ENCODE measurements around the gene GTF2I. TPM values are rescaled to one million over a fixed set of nuclear protein-coding genes. Genes with fewer than 3 reads are reported as not detected.
"Not testable (repeated sequence)": the region's sequence is repeated elsewhere in the genome, so short reads cannot be mapped to it uniquely, and the experiment has no call there.

The GTF2I gene
- total and polyA plus RNA-seq, 10 of the 15 experiments (the other 5 are each of a cell fraction or from before 2014, with no cell fraction given), result 6.7 to 172 (median 96.9) TPM

DNA sequence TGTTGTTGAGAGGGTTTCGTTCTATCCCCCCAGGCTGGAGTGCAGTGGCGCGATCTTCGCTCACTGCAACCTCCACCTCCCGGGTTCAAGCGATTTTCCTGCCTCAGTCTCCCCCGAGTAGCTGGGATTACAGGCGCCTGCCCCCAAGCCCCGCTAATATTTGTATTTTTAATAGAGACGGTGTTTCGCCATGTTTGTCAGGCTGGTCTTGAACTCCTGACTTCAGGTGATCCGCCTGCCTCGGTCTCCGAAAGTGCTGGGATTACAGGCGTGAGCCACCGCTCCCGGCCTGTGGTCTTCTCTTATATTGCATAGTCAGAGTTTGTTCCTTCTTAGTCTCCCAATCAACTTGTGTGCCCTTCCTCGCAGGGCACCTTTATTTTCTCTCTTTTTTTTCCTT is 2.7 kb downstream of the GTF2I start:
- CTCF ChIA-PET; H3K36me3 ChIP-seq (ENCODE audit: control insufficient read depth in 2 of 2, insufficient read depth in 2 of 2, low read length in 1 of 2); H2AFZ ChIP-seq (ENCODE audit: control insufficient read depth, low read depth, low read length); H3K27me3 ChIP-seq (replicated peaks in 1 of 2; ENCODE audit: control insufficient read depth in 2 of 2, insufficient read depth in 2 of 2, low read length in 1 of 2); H4K20me1 ChIP-seq (ENCODE audit: control insufficient read depth, insufficient read depth); in situ Hi-C loops (cut with MboI); BruUV-seq (replicated peaks); H3K9me3 ChIP-seq (replicated peaks; ENCODE audit: control insufficient read depth, insufficient read depth, low read length); DNase-seq (ENCODE audit: low read depth, low spot score); ATAC-seq; FAIRE-seq: not testable (repeated sequence)
- ChIA-PET RAD21 (ENCODE audit: unreplicated experiment) (interaction anchor here (1.4 to 1.7 kb wide), 2 partner anchors 14 to 17 kb away, joined by 3 to 7 read pairs; no protein-coding TSS in a partner anchor), POLR2A (interaction anchor here (0.5 to 2.2 kb wide), 6 partner anchors 10 to 73 kb away, joined by 4 to 13 read pairs (median 6); no protein-coding TSS in a partner anchor), SMC1A (ENCODE audit: uncharacterized antibody, unreplicated experiment) (interaction anchor here (0.8 to 1.4 kb wide), 2 partner anchors 10 to 11 kb away, joined by 3 to 6 read pairs; no protein-coding TSS in a partner anchor)
- Histone ChIP-seq H3K4me2 (ENCODE audit: control insufficient read depth, insufficient read depth) (peak overlapping the region; percentile 48), H3K4me1 (ENCODE audit: control insufficient read depth, insufficient read depth, low read length) (peaks cover 22% of the 10 kb centered on the region; the same call in 1 of the 2 replicates), H3K79me2 (ENCODE audit: control insufficient read depth, insufficient read depth, low read length) (peaks cover 78% of the 10 kb centered on the region), H3K9ac (ENCODE audit: control insufficient read depth, insufficient read depth, low read length) (peak overlapping the region; percentile 82), H3K4me3 (peak overlapping the region; percentile 90), H3K27ac (ENCODE audit: control insufficient read depth, insufficient read depth) (peak overlapping the region; percentile 91)
- intact Hi-C loops (cut with micrococcal nuclease; ENCODE audit: unreplicated experiment), result loop anchor here (10.0 kb wide), 2 partner anchors 205 to 375 kb away; partner anchors contain the start of genes CLIP2 and GTF2IRD1
- TF ChIP-seq, protein P1, sequence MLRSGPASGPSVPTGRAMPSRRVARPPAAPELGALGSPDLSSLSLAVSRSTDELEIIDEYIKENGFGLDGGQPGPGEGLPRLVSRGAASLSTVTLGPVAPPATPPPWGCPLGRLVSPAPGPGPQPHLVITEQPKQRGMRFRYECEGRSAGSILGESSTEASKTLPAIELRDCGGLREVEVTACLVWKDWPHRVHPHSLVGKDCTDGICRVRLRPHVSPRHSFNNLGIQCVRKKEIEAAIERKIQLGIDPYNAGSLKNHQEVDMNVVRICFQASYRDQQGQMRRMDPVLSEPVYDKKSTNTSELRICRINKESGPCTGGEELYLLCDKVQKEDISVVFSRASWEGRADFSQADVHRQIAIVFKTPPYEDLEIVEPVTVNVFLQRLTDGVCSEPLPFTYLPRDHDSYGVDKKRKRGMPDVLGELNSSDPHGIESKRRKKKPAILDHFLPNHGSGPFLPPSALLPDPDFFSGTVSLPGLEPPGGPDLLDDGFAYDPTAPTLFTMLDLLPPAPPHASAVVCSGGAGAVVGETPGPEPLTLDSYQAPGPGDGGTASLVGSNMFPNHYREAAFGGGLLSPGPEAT (IDR thresholded peaks at IDR 0.05; ENCODE audit: low read depth), result peak; percentile 28
- TF ChIP-seq, protein P2, sequence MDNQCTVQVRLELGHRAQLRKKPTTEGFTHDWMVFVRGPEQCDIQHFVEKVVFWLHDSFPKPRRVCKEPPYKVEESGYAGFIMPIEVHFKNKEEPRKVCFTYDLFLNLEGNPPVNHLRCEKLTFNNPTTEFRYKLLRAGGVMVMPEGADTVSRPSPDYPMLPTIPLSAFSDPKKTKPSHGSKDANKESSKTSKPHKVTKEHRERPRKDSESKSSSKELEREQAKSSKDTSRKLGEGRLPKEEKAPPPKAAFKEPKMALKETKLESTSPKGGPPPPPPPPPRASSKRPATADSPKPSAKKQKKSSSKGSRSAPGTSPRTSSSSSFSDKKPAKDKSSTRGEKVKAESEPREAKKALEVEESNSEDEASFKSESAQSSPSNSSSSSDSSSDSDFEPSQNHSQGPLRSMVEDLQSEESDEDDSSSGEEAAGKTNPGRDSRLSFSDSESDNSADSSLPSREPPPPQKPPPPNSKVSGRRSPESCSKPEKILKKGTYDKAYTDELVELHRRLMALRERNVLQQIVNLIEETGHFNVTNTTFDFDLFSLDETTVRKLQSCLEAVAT (IDR thresholded peaks at IDR 0.05), result peak; percentile 53; the same call in 1 of the 2 replicates
- TF ChIP-seq MTA3 (IDR thresholded peaks at IDR 0.05; ENCODE audit: borderline replicate concordance, low read length), result 0 out of 2 replicates have a peak, but pooled peaks have one; percentile 16
- WGBS (ENCODE audit: insufficient coverage, insufficient replicate concordance, low lambda C conversion rate, missing lambda C conversion rate), result 1% methylated on average over 14 of the region's 18 CpGs
